ENCODE measurements around the gene RBM20. TPM values are rescaled to one million over a fixed set of nuclear protein-coding genes. Genes with fewer than 3 reads are reported as not detected.
"Not testable (repeated sequence)": the region's sequence is repeated elsewhere in the genome, so short reads cannot be mapped to it uniquely, and the experiment has no call there.

RBM20 gene
- total RNA-seq, 1 donor, result 1.0 TPM

- no peaks in the 10 kb centered on the region for H3K27me3 ChIP-seq (ENCODE audit: insufficient read depth, low read length)
- no peaks in the 10 kb centered on the region for H3K9me3 ChIP-seq (ENCODE audit: low read depth, low read length)
- no peak overlapping the region for H3K4me3 ChIP-seq (ENCODE audit: low read length)
- H3K4me1 ChIP-seq (ENCODE audit: insufficient read depth, low read length), result no peaks in the 10 kb centered on the region
These were observed 26.5 kb upstream of the RBM20 start for GRCh38 chr10:110617425-110618229.

- H3K4me3 ChIP-seq (ENCODE audit: low read length), result no peak overlapping the region
- no peaks in the 10 kb centered on the region for H3K27me3 ChIP-seq (ENCODE audit: insufficient read depth, low read length)
- H3K9me3 ChIP-seq (ENCODE audit: low read depth, low read length), result no peaks in the 10 kb centered on the region
- H3K4me1 ChIP-seq (ENCODE audit: insufficient read depth, low read length), result no peaks in the 10 kb centered on the region
These were observed 25.9 kb upstream of the RBM20 start for GRCh38 chr10:110618230-110618610.

DNA sequence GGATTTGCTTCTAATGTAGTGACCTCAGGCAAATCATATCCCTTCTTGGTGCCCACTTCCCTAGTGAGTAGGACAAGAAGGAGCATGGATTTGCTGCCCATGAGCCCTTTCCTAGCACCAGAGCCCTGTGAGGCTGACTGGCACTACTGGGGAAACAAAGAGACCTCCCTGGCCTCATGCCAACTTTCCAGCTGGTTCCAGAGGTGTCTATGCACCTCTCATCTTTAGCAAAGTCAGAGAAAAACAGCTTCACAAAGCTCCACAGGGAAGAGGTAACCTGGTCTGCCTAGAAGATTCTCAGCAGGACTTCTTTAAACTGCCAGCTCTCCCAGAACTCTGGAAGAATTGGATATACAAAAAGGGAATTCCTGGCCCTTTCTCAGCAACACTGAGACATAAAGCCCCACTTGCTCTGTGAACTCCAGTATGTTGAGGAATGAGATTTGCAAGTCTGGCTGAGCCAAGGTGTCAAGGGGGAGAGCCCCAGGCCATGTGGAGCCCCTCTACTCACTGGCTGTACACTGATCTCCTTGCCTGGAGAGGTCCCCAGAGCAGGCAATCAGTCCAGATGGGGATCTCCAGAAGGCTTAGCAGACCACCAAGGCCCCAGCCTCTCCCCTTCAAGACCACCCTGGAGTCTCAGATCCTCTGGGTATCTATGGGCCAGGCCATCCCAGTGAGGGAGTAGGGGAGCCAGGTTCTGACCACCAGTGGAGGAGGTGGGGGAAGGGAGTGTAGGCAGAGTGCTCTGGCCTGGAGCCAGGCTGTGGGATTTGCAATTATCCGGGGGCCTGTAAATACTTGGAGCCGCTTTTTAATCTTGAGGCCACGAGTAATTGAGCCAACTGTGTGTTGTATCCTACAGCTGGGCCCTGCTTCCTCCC, 24.4 kb upstream of the RBM20 start:
- Histone ChIP-seq H3K4me1 (ENCODE audit: insufficient read depth, low read length) (no peaks in the 10 kb centered on the region), H3K4me3 (ENCODE audit: low read length) (no peak overlapping the region), H3K27me3 (ENCODE audit: insufficient read depth, low read length) (no peaks in the 10 kb centered on the region), H3K9me3 (ENCODE audit: low read depth, low read length) (no peaks in the 10 kb centered on the region)

- Histone ChIP-seq H3K4me1 (ENCODE audit: insufficient read depth, low read length) (no peaks in the 10 kb centered on the region), H3K9me3 (ENCODE audit: low read depth, low read length) (no peaks in the 10 kb centered on the region), H3K4me3 (ENCODE audit: low read length) (no peak overlapping the region), H3K27me3 (ENCODE audit: insufficient read depth, low read length) (no peaks in the 10 kb centered on the region)
These were observed 23.8 kb upstream of the RBM20 start for GRCh38 chr10:110620398-110620719.

DNA sequence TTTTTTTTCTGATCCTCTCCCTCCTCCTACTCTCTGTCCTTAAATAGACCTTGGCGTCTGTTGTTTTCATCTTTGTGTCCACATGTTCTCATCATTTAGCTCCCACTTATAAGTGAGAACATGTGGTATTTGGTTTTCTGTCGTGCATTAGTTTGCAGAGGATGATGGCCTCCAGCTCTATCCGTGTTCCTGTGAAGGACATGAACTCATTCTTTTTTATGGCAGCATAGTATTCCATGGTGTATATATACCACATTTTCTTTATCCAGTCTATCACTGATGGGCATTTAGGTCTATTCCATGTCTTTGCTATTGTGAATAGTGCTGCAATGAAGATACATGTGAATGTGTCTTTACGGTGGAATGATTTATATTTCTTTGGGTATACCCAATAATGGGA, 20.8 kb upstream of the RBM20 start:
- H3K9me3 ChIP-seq (ENCODE audit: low read depth, low read length); H3K4me3 ChIP-seq (ENCODE audit: low read length); H3K4me1 ChIP-seq (ENCODE audit: insufficient read depth, low read length); H3K27me3 ChIP-seq (ENCODE audit: insufficient read depth, low read length): not testable (repeated sequence)

DNA sequence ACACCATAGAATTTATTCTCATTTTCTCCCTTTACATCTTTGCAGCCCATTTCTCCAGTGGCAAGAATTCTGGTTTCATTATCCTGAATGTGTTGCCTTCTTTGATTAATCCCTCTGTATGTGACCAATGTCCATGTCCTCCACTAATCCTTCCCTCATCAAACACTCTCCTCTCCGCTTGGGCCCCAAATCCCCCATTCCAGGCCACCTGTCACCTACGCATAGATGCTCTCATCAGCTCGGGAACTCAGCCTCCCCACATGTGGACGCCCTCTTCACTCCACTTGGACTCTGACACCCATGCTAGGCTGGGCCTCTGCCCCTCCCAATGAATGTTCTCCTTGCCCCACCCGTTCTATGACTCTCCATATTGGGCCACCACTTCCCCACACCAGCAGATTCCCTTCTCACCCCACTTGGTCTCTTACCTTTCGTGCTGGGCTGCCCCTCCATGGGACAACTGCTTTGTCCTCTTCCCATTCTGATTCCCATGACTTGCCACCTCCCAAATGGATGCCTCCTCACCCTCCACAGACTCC, 18.7 kb upstream of the RBM20 start:
- Histone ChIP-seq H3K9me3 (ENCODE audit: low read depth, low read length) (no peaks in the 10 kb centered on the region), H3K27me3 (ENCODE audit: insufficient read depth, low read length) (no peaks in the 10 kb centered on the region), H3K4me3 (ENCODE audit: low read length) (no peak overlapping the region), H3K4me1 (ENCODE audit: insufficient read depth, low read length) (no peaks in the 10 kb centered on the region)

DNA sequence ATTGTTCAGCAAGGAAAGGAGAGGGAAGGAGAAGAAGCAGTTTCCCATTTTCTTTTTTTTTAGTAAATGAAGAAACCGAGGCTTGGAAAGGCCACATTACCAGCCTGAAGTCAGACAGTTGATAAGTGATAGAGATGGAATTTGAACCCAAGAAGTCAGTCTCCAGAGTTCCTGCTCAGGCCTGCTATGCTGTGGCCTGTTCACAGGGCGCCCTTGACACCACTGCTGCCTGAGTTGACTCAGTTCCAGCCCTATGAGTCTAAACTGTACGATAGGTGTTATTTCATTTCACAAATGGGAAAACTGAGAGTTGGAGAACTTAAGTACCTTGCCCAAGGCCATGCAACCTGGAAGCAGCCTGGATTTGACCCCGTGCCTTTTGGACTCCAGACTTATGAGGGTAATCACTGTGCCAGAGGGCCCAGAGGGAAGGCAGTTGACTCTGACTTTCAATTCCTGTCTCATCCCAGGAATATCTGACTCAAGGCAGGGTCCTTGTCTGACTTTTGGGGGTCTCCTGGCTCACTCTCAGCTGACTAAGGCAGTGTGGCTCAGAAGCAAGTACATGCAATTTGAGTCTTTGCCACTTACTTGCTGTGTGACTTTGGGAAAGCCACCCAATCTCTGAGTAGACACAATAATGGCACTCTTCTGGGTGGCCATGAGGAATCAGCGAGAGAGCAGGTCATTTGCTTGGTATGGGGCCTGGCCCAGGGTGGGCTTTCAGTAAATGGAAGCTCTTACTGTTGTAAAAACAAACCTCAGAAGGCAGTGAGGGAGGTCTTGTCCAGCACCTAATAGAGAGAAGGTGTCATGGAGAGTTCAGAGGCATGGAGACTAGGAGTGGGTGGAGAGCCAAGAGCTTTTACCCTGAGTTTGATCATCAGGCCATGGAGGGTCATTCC, 17.9 kb upstream of the RBM20 start:
- Histone ChIP-seq H3K9me3 (ENCODE audit: low read depth, low read length) (no peaks in the 10 kb centered on the region), H3K4me1 (ENCODE audit: insufficient read depth, low read length) (no peaks in the 10 kb centered on the region), H3K27me3 (ENCODE audit: insufficient read depth, low read length) (no peaks in the 10 kb centered on the region), H3K4me3 (ENCODE audit: low read length) (no peak overlapping the region)

- H3K9me3 ChIP-seq (ENCODE audit: low read depth, low read length), result no peaks in the 10 kb centered on the region
- no peaks in the 10 kb centered on the region for H3K27me3 ChIP-seq (ENCODE audit: insufficient read depth, low read length)
- H3K4me3 ChIP-seq (ENCODE audit: low read length), result no peak overlapping the region
- H3K4me1 ChIP-seq (ENCODE audit: insufficient read depth, low read length), result no peaks in the 10 kb centered on the region
These were observed 16.0 kb upstream of the RBM20 start for GRCh38 chr10:110628161-110628560.

DNA sequence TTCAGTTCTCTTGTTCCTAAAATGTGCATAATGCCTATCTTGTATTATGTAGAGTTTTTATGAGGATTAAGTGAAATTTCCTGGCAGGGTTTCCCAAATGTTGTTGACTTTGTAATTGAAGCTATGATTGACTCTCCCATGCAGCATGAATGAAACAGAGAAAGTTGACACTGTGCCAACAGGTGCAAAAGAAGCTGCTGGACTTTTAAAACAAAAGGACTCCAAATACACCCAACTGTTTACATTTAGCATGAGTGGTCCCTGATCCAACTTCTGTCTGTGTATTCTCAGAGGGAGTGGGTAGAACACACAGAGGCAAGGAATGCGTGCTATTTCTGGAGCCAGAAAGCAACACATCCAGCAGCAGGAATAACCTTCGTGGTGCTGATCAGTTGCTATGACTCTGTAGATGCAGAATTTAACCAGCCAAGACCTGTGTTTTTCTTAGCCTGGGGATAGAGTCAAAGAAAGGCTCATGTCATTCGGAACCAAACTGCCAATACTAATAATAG, 14.4 kb upstream of the RBM20 start:
- H3K9me3 ChIP-seq (ENCODE audit: low read depth, low read length), result no peaks in the 10 kb centered on the region
- no peaks in the 10 kb centered on the region for H3K4me1 ChIP-seq (ENCODE audit: insufficient read depth, low read length)
- no peaks in the 10 kb centered on the region for H3K27me3 ChIP-seq (ENCODE audit: insufficient read depth, low read length)
- H3K4me3 ChIP-seq (ENCODE audit: low read length), result no peak overlapping the region

DNA sequence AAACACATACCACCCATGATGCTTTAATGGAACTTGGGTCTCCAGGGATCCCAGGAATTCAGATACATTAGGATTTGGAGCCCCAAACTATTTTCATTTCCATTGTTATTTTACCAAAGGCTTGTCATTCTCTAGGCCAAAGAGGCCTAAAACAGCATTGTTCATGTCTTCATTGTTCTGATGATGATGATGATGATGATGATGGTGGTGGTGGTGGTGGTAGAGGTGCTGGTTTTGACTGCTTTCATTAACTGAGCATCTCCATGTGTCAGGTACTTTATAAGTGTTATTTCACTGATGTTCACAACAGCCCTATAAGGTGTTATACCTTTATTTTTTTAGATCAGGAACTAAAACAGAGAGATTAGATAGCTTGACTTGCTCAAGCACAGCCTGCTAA, 12.2 kb upstream of the RBM20 start:
- H3K4me1 ChIP-seq (ENCODE audit: insufficient read depth, low read length), result no peaks in the 10 kb centered on the region
- no peaks in the 10 kb centered on the region for H3K27me3 ChIP-seq (ENCODE audit: insufficient read depth, low read length)
- H3K4me3 ChIP-seq (ENCODE audit: low read length), result no peak overlapping the region
- H3K9me3 ChIP-seq (ENCODE audit: low read depth, low read length), result no peaks in the 10 kb centered on the region

GRCh38 chr10:110632591-110633215, 11.4 kb upstream of the RBM20 start:
- Histone ChIP-seq H3K9me3 (ENCODE audit: low read depth, low read length) (no peaks in the 10 kb centered on the region), H3K27me3 (ENCODE audit: insufficient read depth, low read length) (no peaks in the 10 kb centered on the region), H3K4me1 (ENCODE audit: insufficient read depth, low read length) (no peaks in the 10 kb centered on the region)

DNA sequence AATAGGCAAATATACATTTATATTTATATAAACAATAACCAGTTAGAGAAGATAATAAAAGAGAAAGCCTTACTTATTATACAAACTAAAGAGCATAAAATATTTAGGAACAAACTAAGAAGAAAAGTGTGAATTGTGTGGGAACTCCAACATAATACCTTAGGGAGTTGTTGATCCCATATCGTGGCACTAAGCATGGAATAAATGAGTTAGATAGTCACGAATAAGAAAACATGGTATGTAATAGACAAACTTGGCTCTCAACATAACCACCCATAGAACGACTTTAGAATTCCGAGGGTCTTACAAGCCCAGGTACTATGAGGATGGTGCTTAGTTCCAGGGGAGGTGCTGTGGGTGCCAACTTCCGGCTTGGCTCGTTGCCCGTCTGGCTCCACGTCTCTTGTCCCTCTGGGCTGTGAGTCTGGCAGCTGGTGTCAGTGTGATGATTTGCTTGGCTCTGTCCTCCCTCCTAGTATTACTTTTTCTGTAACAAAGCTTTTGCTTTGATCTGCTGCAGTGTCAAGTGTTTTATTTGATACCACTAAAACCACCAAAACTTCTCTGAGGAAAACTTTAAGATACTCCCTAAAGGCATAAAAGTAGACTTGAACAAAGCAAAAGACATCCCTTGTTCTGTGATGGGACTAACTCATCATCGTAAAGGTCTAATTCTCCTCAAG, 9.5 kb upstream of the RBM20 start:
- H3K27me3 ChIP-seq (ENCODE audit: insufficient read depth, low read length), result peaks cover 6% of the 10 kb centered on the region
- no peaks in the 10 kb centered on the region for H3K9me3 ChIP-seq (ENCODE audit: low read depth, low read length)
- H3K4me1 ChIP-seq (ENCODE audit: insufficient read depth, low read length), result no peaks in the 10 kb centered on the region
- H3K4me3 ChIP-seq (ENCODE audit: low read length), result no peak overlapping the region

More at GRCh38 chr10:110632591-110633215, 11.4 kb upstream of the RBM20 start:
- H3K4me3 ChIP-seq (ENCODE audit: low read length), result no peak overlapping the region

DNA sequence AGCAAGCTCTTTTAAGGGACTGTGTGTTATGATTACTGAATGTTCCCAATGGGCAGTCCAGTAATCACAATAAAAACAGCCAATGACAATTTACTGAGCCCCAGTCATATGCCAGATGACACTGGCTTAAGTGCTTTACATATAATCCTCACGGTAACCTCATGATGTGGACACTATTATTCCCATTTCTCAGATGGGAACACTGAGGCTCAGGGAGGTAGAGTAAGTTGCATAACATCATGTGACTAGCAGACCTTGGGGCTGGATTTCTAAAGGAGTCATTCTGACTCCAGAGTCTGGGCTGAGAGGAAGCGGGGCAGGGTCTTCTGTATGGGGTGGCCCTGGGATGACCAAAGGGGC, 7.6 kb upstream of the RBM20 start:
- Histone ChIP-seq H3K4me3 (ENCODE audit: low read length) (no peak overlapping the region), H3K4me1 (ENCODE audit: insufficient read depth, low read length) (peaks cover 4% of the 10 kb centered on the region), H3K9me3 (ENCODE audit: low read depth, low read length) (no peaks in the 10 kb centered on the region)

More for the DNA sequence above, 7.6 kb upstream of the RBM20 start:
- peaks cover 21% of the 10 kb centered on the region for H3K27me3 ChIP-seq (ENCODE audit: insufficient read depth, low read length)
